ENCODE measurements around the gene RBM42. TPM values are rescaled to one million over a fixed set of nuclear protein-coding genes. Genes with fewer than 3 reads are reported as not detected.

Gene RBM42
- total and polyA plus RNA-seq, 2 of the 13 experiments (the other 11 are each of a cell fraction or from before 2014, with no cell fraction given) = 27.2 to 55.3 TPM

DNA sequence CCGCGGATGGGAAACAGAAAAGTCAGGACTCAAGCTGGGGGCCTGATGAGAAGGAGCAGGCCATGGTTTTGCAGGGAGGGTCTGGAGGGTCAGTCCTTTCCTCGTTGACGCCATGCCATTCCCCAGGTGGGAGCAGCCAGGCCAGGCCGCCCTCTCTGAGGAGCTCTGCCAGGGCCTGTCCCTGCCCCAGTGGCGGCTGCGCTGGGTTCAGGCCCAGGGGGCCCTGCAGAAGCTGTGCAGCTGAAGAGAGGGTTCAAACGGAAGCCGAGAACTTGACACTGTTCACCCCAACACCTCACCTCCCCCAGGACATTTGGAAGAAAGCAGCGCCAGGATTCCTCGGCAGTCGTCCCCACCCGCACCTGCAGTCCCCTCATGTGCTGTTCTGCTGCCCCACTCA is 6.1 kb upstream of the RBM42 start:
- BruUV-seq (replicated peaks) = no TSS peak
- H2AFZ ChIP-seq (ENCODE audit: low read length) = no peak overlapping the region
- CTCF ChIA-PET (ENCODE audit: low intra/inter-chr PET ratio, low total read pairs) = no interaction called here

More for the DNA sequence above, 6.1 kb upstream of the RBM42 start:
- Histone ChIP-seq H3K4me3 (replicated peaks in 1 of 3; ENCODE audit: insufficient read depth in 1 of 3, low read depth in 2 of 3, low read length in 3 of 3) (no peak overlapping the region), H4K20me1 (ENCODE audit: insufficient read depth, low read length) (no peaks in the 10 kb centered on the region), H3K36me3 (replicated peaks in 1 of 2; ENCODE audit: control insufficient read depth in 1 of 2, insufficient read depth in 2 of 2, low read length in 2 of 2) (peaks cover 2 to 4% of the 10 kb centered on the region in 2 experiments; a peak in 1 of 5 replicates), H3K79me2 (ENCODE audit: insufficient read depth, low read length) (no peaks in the 10 kb centered on the region), H3K9me3 (ENCODE audit: low read length) (no peaks in the 10 kb centered on the region), H3K27ac (ENCODE audit: extremely low read length, insufficient read depth, low read length) (no peak overlapping the region), H3K9ac (ENCODE audit: insufficient read depth, low read depth, low read length) (no peak overlapping the region), H3K4me1 (ENCODE audit: insufficient read depth, low read length) (peaks cover 12% of the 10 kb centered on the region), H3K27me3 (ENCODE audit: control insufficient read depth in 1 of 2, insufficient read depth in 2 of 2, low read length in 2 of 2) (no peaks in the 10 kb centered on the region; a peak in 1 of 5 replicates), H3K4me2 (ENCODE audit: low read depth, low read length) (no peak overlapping the region)
- no peak for TF ChIP-seq CC2D1A (CRISPR knock-in tag; IDR thresholded peaks at IDR 0.05)
- TF ChIP-seq MAFF (IDR thresholded peaks at IDR 0.05; ENCODE audit: low read depth, low read length) = no peak
- TF ChIP-seq ATAD3A (CRISPR knock-in tag; IDR thresholded peaks at IDR 0.05) = no peak
- TF ChIP-seq, protein P1, sequence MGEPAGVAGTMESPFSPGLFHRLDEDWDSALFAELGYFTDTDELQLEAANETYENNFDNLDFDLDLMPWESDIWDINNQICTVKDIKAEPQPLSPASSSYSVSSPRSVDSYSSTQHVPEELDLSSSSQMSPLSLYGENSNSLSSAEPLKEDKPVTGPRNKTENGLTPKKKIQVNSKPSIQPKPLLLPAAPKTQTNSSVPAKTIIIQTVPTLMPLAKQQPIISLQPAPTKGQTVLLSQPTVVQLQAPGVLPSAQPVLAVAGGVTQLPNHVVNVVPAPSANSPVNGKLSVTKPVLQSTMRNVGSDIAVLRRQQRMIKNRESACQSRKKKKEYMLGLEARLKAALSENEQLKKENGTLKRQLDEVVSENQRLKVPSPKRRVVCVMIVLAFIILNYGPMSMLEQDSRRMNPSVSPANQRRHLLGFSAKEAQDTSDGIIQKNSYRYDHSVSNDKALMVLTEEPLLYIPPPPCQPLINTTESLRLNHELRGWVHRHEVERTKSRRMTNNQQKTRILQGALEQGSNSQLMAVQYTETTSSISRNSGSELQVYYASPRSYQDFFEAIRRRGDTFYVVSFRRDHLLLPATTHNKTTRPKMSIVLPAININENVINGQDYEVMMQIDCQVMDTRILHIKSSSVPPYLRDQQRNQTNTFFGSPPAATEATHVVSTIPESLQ (CRISPR knock-in tag; conservative IDR thresholded peaks at IDR 0.05) = no peak
- TF ChIP-seq SMAD9 (CRISPR knock-in tag; IDR thresholded peaks at IDR 0.05) = no peak
- no peak for TF ChIP-seq ZNF282 (IDR thresholded peaks at IDR 0.05; ENCODE audit: partially characterized antibody)
- no peak for TF ChIP-seq ONECUT2 (CRISPR knock-in tag; IDR thresholded peaks at IDR 0.05)
- no peak for TF ChIP-seq ZNF274 (CRISPR knock-in tag; IDR thresholded peaks at IDR 0.05)
- TF ChIP-seq FOXK2 (IDR thresholded peaks at IDR 0.05) = no peak
- TF ChIP-seq, protein P2, sequence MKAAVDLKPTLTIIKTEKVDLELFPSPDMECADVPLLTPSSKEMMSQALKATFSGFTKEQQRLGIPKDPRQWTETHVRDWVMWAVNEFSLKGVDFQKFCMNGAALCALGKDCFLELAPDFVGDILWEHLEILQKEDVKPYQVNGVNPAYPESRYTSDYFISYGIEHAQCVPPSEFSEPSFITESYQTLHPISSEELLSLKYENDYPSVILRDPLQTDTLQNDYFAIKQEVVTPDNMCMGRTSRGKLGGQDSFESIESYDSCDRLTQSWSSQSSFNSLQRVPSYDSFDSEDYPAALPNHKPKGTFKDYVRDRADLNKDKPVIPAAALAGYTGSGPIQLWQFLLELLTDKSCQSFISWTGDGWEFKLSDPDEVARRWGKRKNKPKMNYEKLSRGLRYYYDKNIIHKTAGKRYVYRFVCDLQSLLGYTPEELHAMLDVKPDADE (CRISPR knock-in tag; IDR thresholded peaks at IDR 0.05) = no peak
- intact Hi-C loops (cut with micrococcal nuclease; ENCODE audit: unreplicated experiment) = no loop called here
- no peak for FAIRE-seq
- POLR2A ChIA-PET = interaction anchor here (0.7 kb wide), 1 partner anchor 21 kb away, joined by 3 read pairs; no protein-coding TSS in a partner anchor
- in situ Hi-C loops (cut with HindIII; ENCODE audit: extremely low pct_ligation_motif_present, low pct_unique_long_range_greater_than_20kb) = no loop called here
- no peak for ATAC-seq
- DNase-seq (ENCODE audit: low spot score) = no peak
- 98% methylated on average over 8 of the region's 13 CpGs for WGBS (ENCODE audit: low lambda C conversion rate)
